Measurements from ENCODE around the gene MYH16.
A peak's percentile ranks its signal among the peaks of the same experiment; 100 is the strongest.
"Not testable (repeated sequence)": the region's sequence is repeated elsewhere in the genome, so short reads cannot be mapped to it uniquely, and the experiment has no call there.

MYH16 gene

DNA sequence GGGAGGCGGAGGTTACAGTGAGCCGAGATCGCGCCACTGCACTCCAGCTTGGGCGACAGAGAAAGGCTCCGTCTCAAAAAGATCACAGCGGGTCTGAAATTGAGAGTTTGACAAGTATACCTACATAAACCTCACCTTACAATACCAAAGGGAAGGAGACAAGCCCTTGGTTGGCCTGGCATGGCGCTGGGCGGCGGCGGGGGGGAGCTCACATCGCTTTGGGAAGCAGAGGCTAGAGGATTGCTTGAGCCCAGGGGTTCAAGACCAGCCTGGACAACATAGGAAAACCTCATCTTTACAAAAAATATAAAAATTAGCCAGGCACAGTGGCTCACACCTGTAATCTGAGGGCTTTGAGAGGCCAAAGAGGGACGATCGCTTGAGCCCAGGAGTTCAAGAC lies 51.9 kb downstream of the MYH16 start:
- TF ChIP-seq, protein P1, sequence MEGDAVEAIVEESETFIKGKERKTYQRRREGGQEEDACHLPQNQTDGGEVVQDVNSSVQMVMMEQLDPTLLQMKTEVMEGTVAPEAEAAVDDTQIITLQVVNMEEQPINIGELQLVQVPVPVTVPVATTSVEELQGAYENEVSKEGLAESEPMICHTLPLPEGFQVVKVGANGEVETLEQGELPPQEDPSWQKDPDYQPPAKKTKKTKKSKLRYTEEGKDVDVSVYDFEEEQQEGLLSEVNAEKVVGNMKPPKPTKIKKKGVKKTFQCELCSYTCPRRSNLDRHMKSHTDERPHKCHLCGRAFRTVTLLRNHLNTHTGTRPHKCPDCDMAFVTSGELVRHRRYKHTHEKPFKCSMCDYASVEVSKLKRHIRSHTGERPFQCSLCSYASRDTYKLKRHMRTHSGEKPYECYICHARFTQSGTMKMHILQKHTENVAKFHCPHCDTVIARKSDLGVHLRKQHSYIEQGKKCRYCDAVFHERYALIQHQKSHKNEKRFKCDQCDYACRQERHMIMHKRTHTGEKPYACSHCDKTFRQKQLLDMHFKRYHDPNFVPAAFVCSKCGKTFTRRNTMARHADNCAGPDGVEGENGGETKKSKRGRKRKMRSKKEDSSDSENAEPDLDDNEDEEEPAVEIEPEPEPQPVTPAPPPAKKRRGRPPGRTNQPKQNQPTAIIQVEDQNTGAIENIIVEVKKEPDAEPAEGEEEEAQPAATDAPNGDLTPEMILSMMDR (IDR thresholded peaks at IDR 0.05; ENCODE audit: low read depth, low read length, missing control alignments) = no peak
- no peak for DNase-seq (ENCODE audit: low read depth)
- peak overlapping the region; percentile 83; the same call in 1 of the 2 replicates for H3K4me3 ChIP-seq (ENCODE audit: low read depth, low read length)

DNA sequence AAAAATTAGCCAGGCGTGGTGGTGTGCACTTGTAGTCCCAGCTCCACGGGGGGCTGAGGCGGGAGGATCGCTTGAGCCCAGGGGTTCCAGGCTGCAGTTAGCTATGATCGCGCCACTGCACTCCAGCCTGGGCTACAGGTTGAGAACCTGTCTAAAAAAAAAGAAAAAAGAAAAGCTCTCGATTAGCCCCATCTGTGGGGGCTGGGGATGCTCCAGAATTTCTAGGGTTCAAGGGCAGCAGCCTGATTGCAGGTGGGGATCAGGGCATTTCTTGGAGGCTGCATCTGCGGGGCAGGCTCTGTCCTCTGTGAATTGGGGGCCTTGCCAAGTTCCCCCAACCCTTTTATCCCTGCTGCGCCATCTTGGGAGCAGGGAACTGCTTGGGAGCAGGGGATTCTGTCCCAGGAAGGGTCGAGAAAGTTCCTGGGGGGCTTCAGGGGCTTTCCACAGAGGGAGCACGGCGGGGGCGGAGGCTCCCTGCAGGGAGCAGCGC lies 52.4 kb downstream of the MYH16 start:
- peak overlapping the region; percentile 83 for H3K4me3 ChIP-seq (ENCODE audit: low read depth, low read length)
- DNase-seq (ENCODE audit: low read depth) = no peak
- TF ChIP-seq, protein P1 (IDR thresholded peaks at IDR 0.05; ENCODE audit: low read depth, low read length, missing control alignments) = no peak

DNA sequence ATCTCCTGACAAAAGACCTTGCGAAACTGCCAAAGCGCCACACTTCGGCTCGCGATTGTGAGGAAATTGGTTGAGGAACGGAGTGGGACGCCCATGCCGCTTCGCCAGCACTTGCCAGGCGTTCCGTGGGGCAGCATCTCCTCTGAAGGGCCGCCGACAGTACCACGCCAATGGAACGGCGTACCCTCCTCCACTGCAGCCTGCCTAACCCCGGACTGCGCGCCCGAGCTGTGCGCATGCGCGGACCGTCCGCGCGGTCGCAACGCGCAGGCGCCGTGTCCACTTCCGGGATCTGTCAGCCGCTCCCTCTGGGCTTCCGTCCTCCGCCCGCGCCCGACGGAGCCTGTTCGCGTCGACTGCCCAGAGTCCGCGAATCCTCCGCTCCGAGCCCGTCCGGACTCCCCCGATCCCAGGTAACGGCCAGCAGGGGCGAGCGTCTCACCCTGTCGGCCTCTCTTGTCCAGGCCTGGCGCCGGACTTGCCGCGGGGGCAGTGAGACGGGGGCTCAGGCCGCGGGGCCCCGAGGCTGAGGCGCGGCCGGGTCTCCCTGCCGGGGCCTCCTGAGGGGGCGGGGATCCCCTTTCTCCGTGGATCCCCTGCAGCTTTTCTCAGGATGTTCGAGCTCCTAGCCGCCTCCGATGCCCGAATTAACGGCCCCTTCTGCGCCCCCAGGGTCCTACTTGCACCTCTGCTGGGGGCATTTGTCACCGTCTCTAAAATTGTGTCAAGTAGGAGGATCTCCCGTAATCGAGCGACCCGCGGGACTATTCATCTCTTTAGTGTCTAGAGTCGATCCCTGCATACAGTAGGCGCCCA lies 53.2 kb downstream of the MYH16 start, which contains the start of gene ARPC1A:
Gene ARPC1A (plus strand): TSS at position 307 of the 816 bp plus-strand sequence. CDS start 7,456 bp downstream, outside the sequence.
- H3K4me3 ChIP-seq (ENCODE audit: low read depth, low read length) = peak within 1 kb of the TSS; percentile 83
- peak; percentile 72 for DNase-seq (ENCODE audit: low read depth)
- TF ChIP-seq, protein P1 (IDR thresholded peaks at IDR 0.05; ENCODE audit: low read depth, low read length, missing control alignments) = no peak

DNA sequence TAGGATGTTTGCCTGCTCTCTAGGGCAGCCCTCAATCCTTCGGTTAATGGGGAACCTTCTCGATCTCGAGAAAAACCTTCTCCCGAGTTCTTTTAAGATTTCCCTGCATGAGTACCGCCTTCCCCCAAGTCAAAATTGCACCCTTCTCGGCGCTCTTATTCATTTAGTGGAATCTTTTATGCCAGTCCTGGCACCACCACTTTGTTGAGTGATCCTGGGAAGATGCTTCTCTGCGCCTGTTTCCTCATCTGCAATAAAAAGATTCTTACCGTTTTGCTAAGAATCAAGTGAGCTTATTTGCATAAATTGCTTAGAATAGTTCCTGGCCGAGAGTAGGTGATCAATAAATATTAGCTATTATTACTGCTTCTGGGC lies 53.8 kb downstream of the MYH16 start:
- TF ChIP-seq, protein P1 (IDR thresholded peaks at IDR 0.05; ENCODE audit: low read depth, low read length, missing control alignments) = no peak
- no peak for DNase-seq (ENCODE audit: low read depth)

DNA sequence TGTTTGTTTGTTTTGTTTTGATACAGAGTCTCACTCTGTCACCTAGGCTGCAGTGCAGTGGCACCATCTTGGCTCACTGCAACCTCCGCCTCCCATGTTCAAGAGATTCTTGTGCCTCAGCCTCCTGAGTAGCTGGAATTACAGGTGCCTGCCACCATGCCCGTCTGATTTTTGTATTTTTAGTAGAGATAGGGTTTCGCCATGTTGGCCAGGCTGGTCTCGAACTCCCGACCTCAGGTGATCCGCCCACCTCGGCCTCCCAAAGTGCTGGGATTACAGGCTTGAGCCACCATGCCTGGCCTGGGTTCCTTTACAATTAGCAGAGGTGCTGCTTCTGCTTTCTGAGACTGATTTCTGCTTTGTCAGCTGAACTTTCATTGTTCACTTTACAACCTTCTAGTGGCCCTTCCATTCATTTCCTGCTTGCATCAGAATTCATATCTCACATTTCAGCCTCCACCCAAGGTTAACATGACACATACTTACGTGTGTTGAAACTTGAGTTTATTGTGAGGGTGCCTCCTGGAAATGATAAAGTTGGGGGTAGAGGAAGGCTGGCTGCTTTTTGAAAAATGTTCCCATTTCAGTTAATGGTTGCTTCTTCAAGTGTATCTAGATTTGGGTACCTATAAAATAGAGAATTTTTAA lies 57.8 kb downstream of the MYH16 start:
- not testable (repeated sequence) for DNase-seq (ENCODE audit: low read depth); H3K4me3 ChIP-seq (ENCODE audit: low read depth, low read length)

More for the DNA sequence above, 53.8 kb downstream of the MYH16 start:
- H3K4me3 ChIP-seq (ENCODE audit: low read depth, low read length) = peak overlapping the region; percentile 83

DNA sequence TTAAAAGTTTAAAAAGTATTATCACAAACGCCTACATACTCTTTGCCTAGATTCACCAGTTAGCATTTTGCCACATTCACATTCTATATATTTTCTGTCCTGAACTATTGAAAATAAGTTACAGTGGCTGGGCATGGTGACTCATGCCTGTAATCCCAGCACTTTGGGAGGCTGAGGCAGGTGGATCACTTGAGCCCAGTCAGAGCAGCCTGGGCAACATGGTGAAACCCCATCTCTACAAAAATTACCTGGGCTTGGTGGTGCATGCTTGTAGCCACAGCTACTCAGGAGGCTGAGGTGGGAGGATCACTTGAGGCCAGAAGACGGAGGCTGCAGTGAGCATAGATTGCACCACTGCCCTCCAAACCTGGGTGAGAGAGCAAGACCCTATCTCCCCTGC lies 58.4 kb downstream of the MYH16 start:
- no peak for DNase-seq (ENCODE audit: low read depth)
- no peak overlapping the region for H3K4me3 ChIP-seq (ENCODE audit: low read depth, low read length)
- TF ChIP-seq, protein P1 (IDR thresholded peaks at IDR 0.05; ENCODE audit: low read depth, low read length, missing control alignments) = no peak

DNA sequence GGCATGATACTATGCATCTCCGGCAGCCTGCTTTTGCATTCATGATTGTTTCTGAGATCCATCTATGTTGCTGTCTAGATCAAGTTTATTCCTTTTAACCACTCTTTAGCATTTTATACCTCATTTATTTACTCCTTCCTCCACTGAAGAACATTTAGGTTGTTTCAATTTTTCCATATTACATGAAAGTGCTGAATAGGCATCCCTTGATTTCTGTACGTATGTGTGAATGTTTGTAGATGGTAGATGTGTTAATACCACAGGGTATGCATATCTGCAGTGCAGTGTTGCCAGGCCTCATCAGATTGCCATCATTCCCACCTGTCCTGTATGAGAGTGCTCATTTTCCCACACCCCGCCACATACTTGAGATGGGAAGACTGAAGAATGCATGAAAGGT lies 67.0 kb downstream of the MYH16 start:
- no peak for DNase-seq (ENCODE audit: low read depth)
- TF ChIP-seq, protein P1 (IDR thresholded peaks at IDR 0.05; ENCODE audit: low read depth, low read length, missing control alignments) = no peak
- H3K4me3 ChIP-seq (ENCODE audit: low read depth, low read length) = no peak overlapping the region

Measured in GM12864 (cell line).